Activated CD8-positive, alpha-beta T cell treated with anti-CD3 and anti-CD28 coated beads, Interleukin-2, amount 10 ng/mL, durations not matched to agents 7 days and 5 days (primary cell): ENCODE data around the gene IL1RL2. TPM values are rescaled to one million over a fixed set of nuclear protein-coding genes. Genes with fewer than 3 reads are reported as not detected.

Experiments
- ATAC-seq: fragments of 150-1000 bp; cut with Tn5 transposase; one replicate; pipeline ENCODE4 v1.10.0; 2021; ENCODE audit warnings: moderate library complexity
- CTCF ChIA-PET: fragments of 350-600 bp; sonication (Branson Sonifier 250); formaldehyde crosslinking; loops from one replicate; lab custom pipeline; 2021; ENCODE audit warnings: antibody characterized with exemption; lab: Charles Lee
- POLR2A ChIA-PET: fragments of 350-600 bp; sonication (Branson Sonifier 250); formaldehyde crosslinking; loops from one replicate; lab custom pipeline; 2021; ENCODE audit warnings: antibody characterized with exemption; lab: Charles Lee
- DNase-seq: peaks from one replicate; pipeline ENCODE4 v3.0.0-alpha.2; 2020
- H3K27ac Mint-ChIP-seq: one replicate; pipeline ENCODE4 v1.8.0; 2021; ENCODE audit warnings: mild to moderate bottlenecking, mixed read lengths
- H3K27me3 Mint-ChIP-seq: one replicate; pipeline ENCODE4 v1.8.0; 2021; ENCODE audit warnings: low read depth, mixed read lengths
- H3K36me3 Mint-ChIP-seq: one replicate; pipeline ENCODE4 v1.8.0; 2021; ENCODE audit warnings: low read depth, mixed read lengths
- H3K4me1 Mint-ChIP-seq: one replicate; pipeline ENCODE4 v1.8.0; 2021; ENCODE audit warnings: low read depth, mixed read lengths
- H3K4me3 Mint-ChIP-seq: one replicate; pipeline ENCODE4 v1.8.0; 2021; ENCODE audit warnings: mild to moderate bottlenecking, mixed read lengths
- H3K9me3 Mint-ChIP-seq: one replicate; pipeline ENCODE4 v1.8.0; 2022; ENCODE audit warnings: mixed read lengths; ENCODE audit not compliant: insufficient read depth
- total RNA-seq, 2 experiments: library from RNA; stranded (reverse); gene quantifications; one replicate each; pipeline ENCODE4 v1.2.3, GENCODE V29; 2021

IL1RL2 gene
- total RNA-seq, 2 experiments from 2014 or later = not detected

DNA sequence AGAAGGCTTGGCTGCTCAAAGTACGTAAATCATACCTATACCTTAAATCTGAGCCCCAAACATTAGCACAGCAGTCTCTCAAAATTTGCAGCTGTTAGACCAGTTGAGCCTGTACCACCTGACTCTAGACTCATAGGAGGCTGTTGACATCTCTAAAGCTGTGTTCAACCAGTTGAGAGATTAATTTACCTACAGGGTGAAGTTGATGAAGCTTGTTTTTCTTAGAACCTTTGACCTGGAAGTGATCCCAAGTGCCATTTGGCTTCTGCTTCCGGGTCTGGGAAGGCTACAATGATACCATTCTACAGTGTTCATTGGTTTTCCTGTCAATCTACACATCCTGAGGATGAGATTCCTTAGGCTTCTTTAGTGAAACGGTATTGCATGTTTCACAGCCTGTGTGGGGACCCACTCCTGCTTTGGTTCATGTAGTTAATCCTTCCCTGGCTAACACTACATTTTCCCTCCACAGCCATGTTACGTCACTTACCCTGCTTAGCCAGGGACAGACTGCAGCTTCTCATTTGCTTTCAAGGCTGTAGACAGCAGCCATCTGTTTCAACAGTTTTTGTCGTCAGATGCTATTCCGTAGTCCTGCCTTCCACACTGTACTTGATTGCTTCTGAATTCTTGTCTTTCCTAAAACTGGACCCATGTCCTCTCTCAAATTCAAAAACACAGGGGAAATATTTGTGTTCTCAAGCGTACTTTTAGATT lies 4.7 kb upstream of the IL1RL2 start:
- no peaks in the 10 kb centered on the region for H3K9me3 Mint-ChIP-seq
- peaks cover 14% of the 10 kb centered on the region for H3K27me3 Mint-ChIP-seq
- no peak overlapping the region for H3K4me3 Mint-ChIP-seq
- ChIA-PET CTCF (no interaction called here), POLR2A (no interaction called here)
- no peak for DNase-seq
- H3K4me1 Mint-ChIP-seq = peaks cover 8% of the 10 kb centered on the region
- H3K36me3 Mint-ChIP-seq = no peaks in the 10 kb centered on the region
- H3K27ac Mint-ChIP-seq = no peak overlapping the region
- ATAC-seq = no peak

DNA sequence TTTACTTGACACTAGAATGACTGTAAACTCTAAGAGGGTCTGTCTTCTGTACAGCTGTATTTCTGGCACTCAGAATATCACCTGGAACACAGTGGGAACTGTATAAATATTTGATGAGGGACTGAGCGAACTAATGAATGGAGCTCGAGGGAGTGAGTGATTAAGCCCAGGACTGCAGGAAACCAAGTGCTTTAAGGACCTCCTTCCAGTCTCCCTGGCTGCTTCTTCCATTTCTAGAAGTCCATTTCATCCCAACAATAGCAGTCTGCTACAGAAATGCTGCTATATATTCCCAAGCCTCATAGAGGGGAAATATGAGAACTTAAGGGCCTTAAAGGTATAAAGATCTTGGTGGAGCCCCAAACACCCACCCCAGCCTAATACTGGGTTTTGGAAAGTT lies 2.8 kb upstream of the IL1RL2 start:
- peaks cover 12% of the 10 kb centered on the region for H3K4me1 Mint-ChIP-seq
- CTCF ChIA-PET = interaction anchor here (5.0 kb wide), 1 partner anchor 56 kb away, joined by 25 read pairs; no protein-coding TSS in a partner anchor

GRCh38 chr2:102184568-102184967 lies 2.3 kb upstream of the IL1RL2 start:
- ChIA-PET POLR2A (no interaction called here), CTCF (interaction anchor here (5.0 kb wide), 1 partner anchor 56 kb away, joined by 25 read pairs; no protein-coding TSS in a partner anchor)
- H3K4me3 Mint-ChIP-seq = no peak overlapping the region
- H3K36me3 Mint-ChIP-seq = no peaks in the 10 kb centered on the region
- H3K27me3 Mint-ChIP-seq = peaks cover 17% of the 10 kb centered on the region
- H3K9me3 Mint-ChIP-seq = peaks cover 4% of the 10 kb centered on the region
- DNase-seq (no peak), ATAC-seq (no peak)
- peaks cover 12% of the 10 kb centered on the region for H3K4me1 Mint-ChIP-seq
- H3K27ac Mint-ChIP-seq = no peak overlapping the region

More for the DNA sequence above, 2.8 kb upstream of the IL1RL2 start:
- ATAC-seq (no peak), DNase-seq (no peak)
- peaks cover 17% of the 10 kb centered on the region for H3K27me3 Mint-ChIP-seq
- POLR2A ChIA-PET = no interaction called here
- H3K9me3 Mint-ChIP-seq = peaks cover 4% of the 10 kb centered on the region
- H3K36me3 Mint-ChIP-seq = no peaks in the 10 kb centered on the region
- no peak overlapping the region for H3K27ac Mint-ChIP-seq
- H3K4me3 Mint-ChIP-seq = no peak overlapping the region

DNA sequence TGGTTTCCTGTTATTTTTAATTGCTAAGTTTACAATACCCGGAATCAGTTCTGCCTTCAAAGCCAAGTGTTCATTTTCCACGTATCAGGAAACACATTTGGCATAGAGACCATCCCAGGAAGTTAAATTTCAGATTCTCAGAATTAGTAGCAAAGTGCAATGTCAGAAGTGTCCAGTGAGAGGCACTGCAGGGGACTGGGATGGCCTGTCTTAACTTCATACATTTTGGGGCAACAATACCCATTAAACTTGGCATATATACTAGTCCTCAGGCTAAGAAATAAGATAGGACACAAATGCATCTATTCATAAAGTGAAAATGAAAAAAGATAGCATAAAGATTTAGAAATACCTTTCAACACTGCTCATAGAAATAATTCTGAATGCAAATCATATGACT lies 1.5 kb upstream of the IL1RL2 start:
- H3K27ac Mint-ChIP-seq = no peak overlapping the region
- H3K9me3 Mint-ChIP-seq = peaks cover 4% of the 10 kb centered on the region
- H3K4me1 Mint-ChIP-seq = peaks cover 12% of the 10 kb centered on the region
- CTCF ChIA-PET = interaction anchor here (1.2 to 5.0 kb wide), 2 partner anchors 53 to 55 kb away, joined by 3 to 25 read pairs; no protein-coding TSS in a partner anchor
- ATAC-seq (no peak), DNase-seq (no peak)
- POLR2A ChIA-PET = no interaction called here
- no peaks in the 10 kb centered on the region for H3K36me3 Mint-ChIP-seq
- H3K27me3 Mint-ChIP-seq = peaks cover 17% of the 10 kb centered on the region
- H3K4me3 Mint-ChIP-seq = no peak overlapping the region

DNA sequence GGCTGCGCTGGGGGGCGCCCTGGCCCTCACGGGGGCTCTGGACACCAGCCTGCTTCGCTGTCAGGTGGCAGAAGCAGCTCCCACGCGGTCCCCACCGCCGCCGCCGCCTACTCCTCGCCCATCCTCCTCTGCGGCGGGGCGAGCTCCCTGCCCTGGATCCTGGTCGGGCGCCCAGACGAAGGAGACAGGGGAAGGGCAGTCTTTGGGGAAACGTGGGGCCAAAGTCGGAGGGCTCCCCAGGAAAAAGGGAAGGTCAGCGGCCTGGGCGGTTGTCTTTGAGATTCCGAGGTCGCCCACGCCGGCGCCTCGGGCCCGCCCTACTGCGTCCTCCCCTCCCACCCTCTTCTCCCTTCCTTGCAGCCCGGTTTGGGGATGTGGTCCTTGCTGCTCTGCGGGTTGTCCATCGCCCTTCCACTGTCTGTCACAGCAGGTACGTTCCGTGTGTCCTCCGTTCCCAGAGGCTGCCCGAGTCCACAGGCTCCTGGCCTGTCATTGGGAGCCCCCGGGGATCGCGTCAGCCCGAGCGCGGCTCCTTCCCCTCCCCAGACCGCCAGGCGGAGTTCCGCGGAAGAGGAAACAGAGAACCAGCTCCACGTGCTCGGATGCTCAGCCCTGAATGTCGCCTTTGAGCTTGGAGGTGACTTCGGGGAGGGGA lies 800 bp downstream of the IL1RL2 start:
- Mint-ChIP-seq H3K27me3 (peaks cover 19% of the 10 kb centered on the region), H3K27ac (no peak overlapping the region), H3K9me3 (peaks cover 4% of the 10 kb centered on the region), H3K4me1 (peaks cover 12% of the 10 kb centered on the region), H3K4me3 (peak overlapping the region; percentile 74), H3K36me3 (no peaks in the 10 kb centered on the region)
- ChIA-PET CTCF (interaction anchor here (5.0 kb wide), 1 partner anchor 53 kb away, joined by 25 read pairs; no protein-coding TSS in a partner anchor), POLR2A (no interaction called here)
- peak; percentile 28 for DNase-seq
- ATAC-seq = peak; percentile 80

GRCh38 chr2:102190430-102191107 lies 3.7 kb downstream of the IL1RL2 start:
- peaks cover 17% of the 10 kb centered on the region for H3K27me3 Mint-ChIP-seq
- peaks cover 5% of the 10 kb centered on the region for H3K4me1 Mint-ChIP-seq
- ChIA-PET POLR2A (no interaction called here), CTCF (interaction anchor here (1.0 kb wide), 1 partner anchor 50 kb away, joined by 4 read pairs; no protein-coding TSS in a partner anchor)
- H3K36me3 Mint-ChIP-seq = no peaks in the 10 kb centered on the region
- H3K4me3 Mint-ChIP-seq = no peak overlapping the region
- ATAC-seq = no peak
- peaks cover 4% of the 10 kb centered on the region for H3K9me3 Mint-ChIP-seq
- H3K27ac Mint-ChIP-seq = no peak overlapping the region
- no peak for DNase-seq

DNA sequence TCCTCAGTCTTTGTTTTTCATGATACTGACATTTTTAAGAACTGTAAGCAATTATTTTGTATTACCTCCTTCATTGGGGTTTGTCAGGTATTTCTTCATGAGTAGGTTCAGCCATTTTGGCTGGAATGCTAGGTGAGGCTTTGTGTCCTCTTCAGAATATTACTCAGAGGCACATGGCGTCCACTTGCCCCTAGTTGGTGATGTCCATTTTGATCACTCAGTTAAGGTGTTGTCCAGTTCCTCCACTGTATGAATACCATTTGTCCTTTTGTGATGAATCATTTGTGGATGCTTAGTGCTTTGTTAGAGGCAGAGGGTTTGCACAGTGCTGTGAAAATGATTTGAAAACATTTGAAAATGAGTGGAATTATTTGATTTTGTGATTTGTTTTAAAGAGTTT lies 4.7 kb downstream of the IL1RL2 start:
- Mint-ChIP-seq H3K9me3 (peaks cover 4% of the 10 kb centered on the region), H3K4me3 (no peak overlapping the region), H3K36me3 (no peaks in the 10 kb centered on the region), H3K4me1 (peaks cover 4% of the 10 kb centered on the region), H3K27ac (no peak overlapping the region), H3K27me3 (peaks cover 17% of the 10 kb centered on the region)
- DNase-seq = no peak
- POLR2A ChIA-PET = no interaction called here
- CTCF ChIA-PET = no interaction called here
- no peak for ATAC-seq

DNA sequence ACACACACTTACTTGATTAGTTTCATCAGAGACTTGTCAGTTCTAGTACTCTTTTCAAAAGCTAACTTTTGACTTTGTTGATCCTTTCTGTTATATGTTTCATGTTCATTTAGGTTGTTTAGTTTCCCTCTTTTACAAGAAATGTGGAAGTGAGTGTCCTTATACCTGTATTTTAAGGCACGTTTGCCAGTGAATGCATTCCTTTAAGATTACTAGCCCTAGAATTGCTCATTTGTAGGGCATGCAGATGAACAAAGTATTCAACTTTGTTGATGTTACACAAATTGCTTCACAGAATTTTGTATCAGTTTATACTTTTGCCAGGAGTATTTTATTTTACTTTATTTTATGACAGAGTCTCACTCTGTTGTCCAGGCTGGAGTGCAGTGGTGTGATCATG lies 6.3 kb downstream of the IL1RL2 start:
- DNase-seq (no peak), ATAC-seq (no peak)
- Mint-ChIP-seq H3K9me3 (peaks cover 4% of the 10 kb centered on the region), H3K36me3 (no peaks in the 10 kb centered on the region), H3K4me3 (no peak overlapping the region), H3K27ac (no peak overlapping the region), H3K27me3 (peaks cover 16% of the 10 kb centered on the region), H3K4me1 (peaks cover 12% of the 10 kb centered on the region)
- ChIA-PET POLR2A (no interaction called here), CTCF (no interaction called here)

DNA sequence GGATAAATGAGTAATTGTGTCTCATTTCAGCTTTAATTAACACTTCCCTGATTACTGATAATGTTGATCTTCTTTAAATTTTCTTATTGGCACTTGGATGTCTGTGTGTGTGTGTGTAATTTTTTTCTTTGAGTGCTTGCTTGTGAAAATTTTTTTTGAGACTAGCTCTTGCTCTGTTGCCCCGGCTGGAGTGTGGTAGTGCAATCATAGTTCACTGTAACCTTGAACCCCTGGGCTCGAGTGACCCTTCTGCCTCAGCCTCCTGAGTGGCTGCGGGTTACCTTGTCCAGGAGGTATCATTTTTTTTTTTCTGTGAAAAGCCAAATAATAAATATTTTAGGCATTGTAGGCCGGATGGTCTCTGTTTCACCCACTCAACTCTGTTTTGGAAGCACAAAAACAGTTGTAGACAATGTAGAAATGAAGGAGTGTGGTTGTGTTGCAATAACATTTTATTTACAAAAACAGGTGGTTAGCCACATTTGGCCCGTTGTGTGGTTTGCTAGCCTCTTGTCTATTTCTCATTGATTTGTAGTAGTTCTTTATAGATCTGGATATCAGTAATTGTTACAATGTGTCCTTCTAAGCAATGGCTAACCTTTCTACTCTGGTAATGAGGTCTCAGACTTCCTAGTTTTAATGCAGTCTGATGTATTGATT lies 7.9 kb downstream of the IL1RL2 start:
- CTCF ChIA-PET = no interaction called here

GRCh38 chr2:102197389-102198137 lies 10.7 kb downstream of the IL1RL2 start:
- Mint-ChIP-seq H3K4me3 (no peak overlapping the region), H3K27ac (no peak overlapping the region), H3K9me3 (no peaks in the 10 kb centered on the region), H3K36me3 (no peaks in the 10 kb centered on the region), H3K27me3 (peaks cover 13% of the 10 kb centered on the region), H3K4me1 (peaks cover 22% of the 10 kb centered on the region)
- DNase-seq = peak; percentile 45
- peak; percentile 63 for ATAC-seq
- ChIA-PET CTCF (interaction anchor here (0.9 to 1.5 kb wide), 2 partner anchors 43 to 246 kb away, joined by 3 to 7 read pairs; no protein-coding TSS in a partner anchor), POLR2A (no interaction called here)

More for the DNA sequence above, 7.9 kb downstream of the IL1RL2 start:
- Mint-ChIP-seq H3K27ac (no peak overlapping the region), H3K36me3 (no peaks in the 10 kb centered on the region), H3K9me3 (no peaks in the 10 kb centered on the region), H3K4me3 (no peak overlapping the region), H3K4me1 (peaks cover 22% of the 10 kb centered on the region), H3K27me3 (peaks cover 20% of the 10 kb centered on the region)
- DNase-seq = no peak
- no peak for ATAC-seq
- POLR2A ChIA-PET = interaction anchor here (0.7 kb wide), 1 partner anchor 27 kb away, joined by 3 read pairs; no protein-coding TSS in a partner anchor

GRCh38 chr2:102200539-102200938 lies 13.7 kb downstream of the IL1RL2 start:
- H3K27me3 Mint-ChIP-seq = peaks cover 13% of the 10 kb centered on the region
- no peak overlapping the region for H3K27ac Mint-ChIP-seq
- no peak overlapping the region for H3K4me3 Mint-ChIP-seq
- peaks cover 22% of the 10 kb centered on the region for H3K4me1 Mint-ChIP-seq
- no peaks in the 10 kb centered on the region for H3K36me3 Mint-ChIP-seq
- DNase-seq (no peak), ATAC-seq (no peak)
- CTCF ChIA-PET = no interaction called here
- POLR2A ChIA-PET = no interaction called here
- peaks cover 9% of the 10 kb centered on the region for H3K9me3 Mint-ChIP-seq
